ENCODE measurements around the gene SECISBP2.

GRCh38 chr9:89304834-89305188, 13.5 kb upstream of the SECISBP2 start:
- TF ChIP-seq CTCF (IDR thresholded peaks at IDR 0.05; ENCODE audit: poor library complexity) = no peak
- no peak for TF ChIP-seq EZH2 (IDR thresholded peaks at IDR 0.05; ENCODE audit: borderline replicate concordance)
- TF ChIP-seq EZH2phosphoT487 (IDR thresholded peaks at IDR 0.05; ENCODE audit: low read depth, severe bottlenecking, unreplicated experiment) = no peak
